ENCODE results near the gene RAB5B. TPM values are rescaled to one million over a fixed set of nuclear protein-coding genes. Genes with fewer than 3 reads are reported as not detected.

Gene RAB5B
- polyA plus RNA-seq, 3 donors, result 148 to 170 (median 158) TPM

GRCh38 chr12:55933799-55934742 lies 39.8 kb upstream of the RAB5B start:
- DNase-seq (ENCODE audit: extremely low read depth in 1 of 11, low read depth in 9 of 11, low spot score in 4 of 11), result no peak

- no peak for DNase-seq (ENCODE audit: extremely low read depth in 1 of 11, low read depth in 9 of 11, low spot score in 4 of 11)
Observed at GRCh38 chr12:55934773-55935172, 39.1 kb upstream of the RAB5B start.

GRCh38 chr12:55935738-55936151 lies 38.1 kb upstream of the RAB5B start:
- no peak for DNase-seq (ENCODE audit: extremely low read depth in 1 of 11, low read depth in 9 of 11, low spot score in 4 of 11)

- no peak for DNase-seq (ENCODE audit: extremely low read depth in 1 of 11, low read depth in 9 of 11, low spot score in 4 of 11)
Observed at GRCh38 chr12:55937981-55938380, 35.9 kb upstream of the RAB5B start.

- no peak for DNase-seq (ENCODE audit: extremely low read depth in 1 of 11, low read depth in 9 of 11, low spot score in 4 of 11)
Observed at GRCh38 chr12:55938826-55939501, 34.9 kb upstream of the RAB5B start.

GRCh38 chr12:55940065-55940732 lies 33.7 kb upstream of the RAB5B start:
- DNase-seq (ENCODE audit: extremely low read depth in 1 of 11, low read depth in 9 of 11, low spot score in 4 of 11), result peak in 10 of 11 donors; percentile 71 to 87 (median 79)

GRCh38 chr12:55942055-55942454 lies 31.8 kb upstream of the RAB5B start:
- DNase-seq (ENCODE audit: extremely low read depth in 1 of 11, low read depth in 9 of 11, low spot score in 4 of 11), result no peak

GRCh38 chr12:55942577-55943136 lies 31.2 kb upstream of the RAB5B start:
- DNase-seq (ENCODE audit: extremely low read depth in 1 of 11, low read depth in 9 of 11, low spot score in 4 of 11), result no peak

DNA sequence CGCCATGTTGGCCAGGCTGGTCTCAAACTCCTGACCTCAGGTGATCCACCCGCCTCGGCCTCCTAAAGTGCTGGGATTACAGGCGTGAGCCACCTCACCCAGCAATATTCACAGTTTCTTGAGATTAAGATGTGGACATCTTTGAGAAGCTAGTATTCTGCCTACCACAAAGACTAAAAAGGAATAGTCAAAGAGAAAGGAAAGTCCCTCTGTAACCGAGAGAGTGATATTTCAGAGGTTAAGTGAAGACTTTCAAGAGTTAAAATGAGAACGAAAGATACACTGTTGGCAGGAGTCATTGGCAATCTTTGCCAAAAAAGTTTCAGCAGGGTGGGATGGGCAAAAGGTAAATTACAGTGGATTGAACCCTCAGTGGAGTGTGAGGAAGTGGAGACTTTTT lies 27.3 kb upstream of the RAB5B start:
- DNase-seq (ENCODE audit: extremely low read depth in 1 of 11, low read depth in 9 of 11, low spot score in 4 of 11), result no peak

DNA sequence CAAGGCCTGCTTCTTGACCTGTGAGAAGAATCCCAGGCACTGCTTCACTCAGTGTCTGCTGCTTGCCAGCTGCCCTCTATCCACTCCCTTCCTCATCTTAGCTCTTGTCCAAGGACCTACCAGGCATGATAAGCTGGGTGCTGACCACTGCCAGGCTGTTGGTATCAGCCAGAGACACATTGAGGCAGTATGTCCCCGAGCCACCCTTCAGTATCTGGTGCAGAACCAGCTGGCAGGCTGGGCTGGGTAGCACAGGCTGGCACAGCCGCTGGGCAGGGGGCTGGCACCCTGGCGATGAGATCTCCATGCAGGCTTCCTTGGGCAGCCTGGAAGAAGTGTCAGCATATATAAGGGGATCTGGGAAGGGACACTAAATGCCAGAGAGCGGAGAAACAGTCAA lies 18.5 kb upstream of the RAB5B start:
- DNase-seq (ENCODE audit: extremely low read depth in 1 of 11, low read depth in 9 of 11, low spot score in 4 of 11), result no peak

- no peak for DNase-seq (ENCODE audit: extremely low read depth in 1 of 11, low read depth in 9 of 11, low spot score in 4 of 11)
Observed at GRCh38 chr12:55955800-55956508, 17.9 kb upstream of the RAB5B start.

- no peak for DNase-seq (ENCODE audit: extremely low read depth in 1 of 11, low read depth in 9 of 11, low spot score in 4 of 11)
Observed at GRCh38 chr12:55957106-55957859, 16.6 kb upstream of the RAB5B start.

GRCh38 chr12:55963760-55964159 lies 10.1 kb upstream of the RAB5B start:
- no peak for DNase-seq (ENCODE audit: extremely low read depth in 1 of 11, low read depth in 9 of 11, low spot score in 4 of 11)

DNA sequence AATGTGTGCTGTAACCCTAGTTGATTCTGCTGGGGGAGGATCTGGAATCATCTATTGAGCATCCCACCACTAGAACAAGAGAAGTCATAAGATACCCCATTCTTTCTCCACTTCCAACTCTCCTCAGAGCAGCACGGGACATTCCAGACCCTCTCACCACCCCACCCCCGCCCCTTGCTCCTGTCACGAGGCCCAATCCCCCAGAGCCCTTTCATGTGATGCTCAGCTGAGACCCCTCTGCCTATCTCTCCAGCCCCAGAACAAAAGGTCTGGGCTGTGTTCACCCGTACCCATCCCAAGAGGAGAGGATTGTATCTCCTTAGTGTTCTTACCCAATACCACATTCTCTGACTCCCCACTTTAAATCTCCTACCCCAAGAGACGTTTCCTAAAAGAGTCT lies 8.6 kb upstream of the RAB5B start:
- DNase-seq (ENCODE audit: extremely low read depth in 1 of 11, low read depth in 9 of 11, low spot score in 4 of 11), result no peak

DNA sequence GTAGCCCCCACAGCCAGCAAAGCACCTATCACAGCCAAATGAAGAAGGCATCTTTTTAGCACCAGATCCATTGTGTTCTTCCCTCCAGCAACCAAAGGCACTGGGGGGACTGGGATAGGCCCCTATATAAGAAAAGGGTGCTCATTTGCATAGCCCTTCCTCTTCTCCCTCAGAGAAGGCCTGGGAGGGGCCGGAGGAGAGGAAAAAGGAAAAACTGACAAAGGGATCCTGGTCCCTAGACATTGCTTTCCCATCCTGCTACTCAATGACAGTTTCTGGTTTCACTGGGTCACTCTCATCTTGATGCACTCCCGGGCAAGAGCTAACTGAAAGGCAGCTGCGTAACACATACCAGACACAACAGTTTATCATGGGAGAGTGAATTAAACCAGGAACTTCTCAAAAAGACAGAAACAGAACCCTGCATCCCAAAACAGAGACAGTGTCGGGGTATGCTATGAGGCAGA lies 7.9 kb upstream of the RAB5B start, which contains the start of gene PMEL:
TSS of gene PMEL (minus strand) at position 102 of the 467 bp plus-strand sequence. CDS start at position 71, 31 bp downstream.
- DNase-seq (ENCODE audit: extremely low read depth in 1 of 11, low read depth in 9 of 11, low spot score in 4 of 11), result peak in 3 of 11 donors; percentile 16 to 28 (median 27)

DNA sequence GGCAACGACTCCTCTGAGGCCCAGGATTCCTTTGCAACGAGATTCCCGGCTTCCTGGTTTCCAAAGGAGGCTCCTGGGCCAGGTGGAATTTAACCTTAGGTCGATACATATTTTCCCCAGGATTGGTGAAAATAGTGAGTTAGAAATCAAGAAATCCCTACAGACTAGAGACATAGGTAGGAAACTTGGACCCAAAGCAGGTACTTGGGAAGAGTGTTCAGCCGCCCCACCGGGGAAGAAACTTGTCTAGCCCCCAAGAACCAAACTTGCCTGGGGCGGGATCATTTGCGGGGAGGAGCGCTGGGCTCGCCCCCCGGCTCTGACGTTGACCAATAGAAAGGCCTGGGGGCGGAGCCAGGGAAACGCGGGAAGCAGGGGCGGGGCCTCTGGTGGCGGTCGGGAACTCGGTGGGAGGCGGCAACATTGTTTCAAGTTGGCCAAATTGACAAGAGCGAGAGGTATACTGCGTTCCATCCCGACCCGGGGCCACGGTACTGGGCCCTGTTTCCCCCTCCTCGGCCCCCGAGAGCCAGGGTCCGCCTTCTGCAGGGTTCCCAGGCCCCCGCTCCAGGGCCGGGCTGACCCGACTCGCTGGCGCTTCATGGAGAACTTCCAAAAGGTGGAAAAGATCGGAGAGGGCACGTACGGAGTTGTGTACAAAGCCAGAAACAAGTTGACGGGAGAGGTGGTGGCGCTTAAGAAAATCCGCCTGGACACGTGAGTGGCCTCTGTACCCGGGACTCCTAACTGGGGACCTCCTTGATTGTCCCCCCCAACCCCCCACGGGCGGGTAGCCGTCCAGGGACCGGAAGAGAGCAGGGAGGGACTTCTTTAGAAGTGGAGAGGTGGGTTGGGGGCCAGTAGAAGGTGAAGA lies 7.2 kb upstream of the RAB5B start, which contains the start of gene CDK2:
TSS of gene CDK2 (plus strand) at position 423 of the 874 bp plus-strand sequence. CDS start at position 602, 179 bp downstream.
- peak in 10 of 11 donors; percentile 79 to 88 (median 84) for DNase-seq (ENCODE audit: extremely low read depth in 1 of 11, low read depth in 9 of 11, low spot score in 4 of 11)

DNA sequence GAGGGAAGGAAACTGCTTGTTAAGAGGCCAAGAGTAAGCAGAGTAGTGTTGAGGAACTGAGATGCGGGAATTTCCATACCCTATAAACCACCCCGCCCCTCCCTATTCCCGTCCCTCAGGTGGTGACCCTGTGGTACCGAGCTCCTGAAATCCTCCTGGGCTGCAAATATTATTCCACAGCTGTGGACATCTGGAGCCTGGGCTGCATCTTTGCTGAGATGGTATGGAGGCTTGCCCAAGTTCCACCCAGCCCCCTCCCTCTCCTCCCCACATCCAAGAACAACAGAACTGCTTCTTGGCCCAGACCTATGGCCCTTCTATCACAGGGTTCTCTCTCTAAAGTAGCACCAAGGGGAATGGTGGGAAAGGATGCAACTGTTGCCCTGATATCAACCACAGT lies 4.5 kb upstream of the RAB5B start:
- DNase-seq (ENCODE audit: extremely low read depth in 1 of 11, low read depth in 9 of 11, low spot score in 4 of 11), result no peak
